Endothelial cell (in vitro differentiated cells): ENCODE results near the gene ADAMTS2. TPM values are rescaled to one million over a fixed set of nuclear protein-coding genes. Genes with fewer than 3 reads are reported as not detected.

Source experiments
- DNase-seq: peaks from one replicate; pipeline ENCODE4 v3.0.0; 2021; ENCODE audit warnings: low spot score
- H3K27ac Mint-ChIP-seq: one replicate; pipeline ENCODE4 v1.8.0; 2021; ENCODE audit warnings: mixed read lengths, inconsistent platforms; ENCODE audit not compliant: unreplicated experiment
- H3K27me3 Mint-ChIP-seq: one replicate; pipeline ENCODE4 v1.8.0; 2021; ENCODE audit warnings: mild to moderate bottlenecking, moderate library complexity, mixed read lengths, inconsistent platforms; ENCODE audit not compliant: unreplicated experiment
- H3K36me3 Mint-ChIP-seq: one replicate; pipeline ENCODE4 v1.8.0; 2021; ENCODE audit warnings: mild to moderate bottlenecking, low read depth, mixed read lengths, inconsistent platforms; ENCODE audit not compliant: unreplicated experiment
- H3K4me1 Mint-ChIP-seq: one replicate; pipeline ENCODE4 v1.8.0; 2021; ENCODE audit warnings: mild to moderate bottlenecking, mixed read lengths, inconsistent platforms; ENCODE audit not compliant: unreplicated experiment
- H3K4me3 Mint-ChIP-seq: one replicate; pipeline ENCODE4 v1.8.0; 2021; ENCODE audit warnings: mild to moderate bottlenecking, mixed read lengths, inconsistent platforms; ENCODE audit not compliant: unreplicated experiment
- H3K9me3 Mint-ChIP-seq: one replicate; pipeline ENCODE4 v1.8.0; 2021; ENCODE audit warnings: mixed read lengths, inconsistent platforms; ENCODE audit not compliant: unreplicated experiment
- CTCF ChIP-seq: fragments of 200-600 bp; sonication (generic); IDR thresholded peaks from one replicate; pipeline ENCODE4 v1.5.0; 2021; ENCODE audit warnings: antibody characterized with exemption; ENCODE audit not compliant: unreplicated experiment
- total RNA-seq: library from RNA; stranded (reverse); fragmentation: NEBNext Ultra II Directional; extraction: Animal tissue kit (Norgen Biotek cat#: 25700); gene quantifications from one replicate; pipeline ENCODE4 v1.2.1, GENCODE V29; 2021; ENCODE audit not compliant: unreplicated experiment

The ADAMTS2 gene
- total RNA-seq, 1 donor from 2014 or later = 1.5 TPM

- peaks cover 1% of the 10 kb centered on the region for H3K27me3 Mint-ChIP-seq
- no peak for TF ChIP-seq CTCF
- no peak overlapping the region for H3K4me3 Mint-ChIP-seq
- H3K36me3 Mint-ChIP-seq = no peaks in the 10 kb centered on the region
- no peaks in the 10 kb centered on the region for H3K4me1 Mint-ChIP-seq
- H3K9me3 Mint-ChIP-seq = no peaks in the 10 kb centered on the region
- no peak for DNase-seq
- H3K27ac Mint-ChIP-seq = no peak overlapping the region
Measured at GRCh38 chr5:179292681-179293635, 52.3 kb downstream of the ADAMTS2 start.

GRCh38 chr5:179292202-179292601, 53.1 kb downstream of the ADAMTS2 start:
- peaks cover 1% of the 10 kb centered on the region for H3K27me3 Mint-ChIP-seq
- TF ChIP-seq CTCF = no peak
- H3K4me3 Mint-ChIP-seq = no peak overlapping the region
- DNase-seq = no peak
- H3K36me3 Mint-ChIP-seq = no peaks in the 10 kb centered on the region
- no peak overlapping the region for H3K27ac Mint-ChIP-seq
- H3K9me3 Mint-ChIP-seq = no peaks in the 10 kb centered on the region
- H3K4me1 Mint-ChIP-seq = no peaks in the 10 kb centered on the region

- Mint-ChIP-seq H3K9me3 (no peaks in the 10 kb centered on the region), H3K4me1 (no peaks in the 10 kb centered on the region), H3K27ac (no peak overlapping the region), H3K27me3 (peaks cover 1% of the 10 kb centered on the region), H3K36me3 (no peaks in the 10 kb centered on the region), H3K4me3 (peak overlapping the region; percentile 47)
- no peak for DNase-seq
- no peak for TF ChIP-seq CTCF
Measured at GRCh38 chr5:179290681-179291540, 54.4 kb downstream of the ADAMTS2 start.

- no peaks in the 10 kb centered on the region for H3K9me3 Mint-ChIP-seq
- DNase-seq = no peak
- H3K27ac Mint-ChIP-seq = no peak overlapping the region
- no peaks in the 10 kb centered on the region for H3K27me3 Mint-ChIP-seq
- H3K36me3 Mint-ChIP-seq = no peaks in the 10 kb centered on the region
- no peaks in the 10 kb centered on the region for H3K4me1 Mint-ChIP-seq
- no peak for TF ChIP-seq CTCF
- no peak overlapping the region for H3K4me3 Mint-ChIP-seq
Measured at GRCh38 chr5:179289756-179290385, 55.4 kb downstream of the ADAMTS2 start.
